Stimulated activated CD8-positive, alpha-beta memory T cell treated with anti-CD3 and anti-CD28 coated beads, Interleukin-12 subunit alpha, Interleukin-12 subunit beta, amount 100 ng/mL, for 4 hours (primary cell): ENCODE measurements around the gene RDH5.

Source experiments
- DNase-seq: peaks from one replicate; pipeline ENCODE4 v3.0.0-alpha.2; 2020; ENCODE audit warnings: low read depth

Gene RDH5

GRCh38 chr12:55696141-55696540 is 24.1 kb upstream of the RDH5 start:
- no peak for DNase-seq

DNA sequence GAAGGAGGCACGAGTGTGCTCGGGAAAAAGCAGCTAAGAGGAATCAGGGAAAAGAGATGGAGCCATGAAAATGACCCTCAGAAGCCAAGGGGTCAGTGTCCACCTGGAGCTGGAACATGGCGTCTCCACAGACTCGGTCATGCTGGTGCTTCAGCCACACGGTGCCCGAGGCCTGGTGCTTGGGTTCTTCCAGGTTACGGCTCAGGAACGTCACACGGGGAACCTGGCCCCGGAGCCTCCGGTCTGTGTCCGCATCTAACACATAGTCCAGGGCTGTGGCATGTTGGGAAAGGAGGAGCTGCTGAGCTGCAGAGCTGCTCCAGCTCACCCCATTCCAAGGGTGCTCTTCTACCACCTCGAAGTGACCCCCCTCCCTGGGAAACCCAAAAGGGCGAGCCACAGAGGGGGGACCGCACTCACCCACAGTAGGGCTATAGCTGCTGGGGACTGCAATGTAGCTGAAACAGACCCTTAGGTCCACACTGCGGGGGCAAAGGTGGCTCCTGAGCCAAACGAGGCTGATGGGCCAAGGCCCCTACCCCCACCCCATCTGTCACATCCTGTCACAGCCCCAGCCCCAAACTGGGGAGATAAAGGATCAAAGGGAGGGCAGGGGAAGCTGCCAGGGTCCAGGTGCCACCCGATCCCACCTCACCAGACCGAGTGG is 23.3 kb upstream of the RDH5 start:
- DNase-seq: no peak

DNA sequence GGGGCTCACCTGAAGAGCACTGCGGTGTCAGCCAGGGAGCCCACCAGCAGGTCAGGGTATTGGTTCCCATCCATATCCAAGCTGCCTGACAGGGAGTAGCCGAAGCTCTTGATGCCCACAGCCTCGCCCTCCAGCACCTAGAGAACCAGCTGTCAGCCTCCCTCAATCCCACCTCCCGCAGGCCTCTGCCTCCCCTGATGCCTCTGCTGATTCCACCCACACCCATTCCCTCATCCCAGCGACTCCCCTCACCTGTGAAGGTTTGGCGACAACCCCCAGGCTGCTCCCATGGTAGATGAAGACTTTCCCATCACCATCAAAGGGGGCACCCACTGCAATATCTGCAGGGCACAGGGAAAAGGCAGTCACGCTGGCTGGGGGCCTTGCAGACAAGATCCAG is 22.5 kb upstream of the RDH5 start:
- no peak for DNase-seq

- no peak for DNase-seq
These were observed 21.8 kb upstream of the RDH5 start for GRCh38 chr12:55698241-55698955.

DNA sequence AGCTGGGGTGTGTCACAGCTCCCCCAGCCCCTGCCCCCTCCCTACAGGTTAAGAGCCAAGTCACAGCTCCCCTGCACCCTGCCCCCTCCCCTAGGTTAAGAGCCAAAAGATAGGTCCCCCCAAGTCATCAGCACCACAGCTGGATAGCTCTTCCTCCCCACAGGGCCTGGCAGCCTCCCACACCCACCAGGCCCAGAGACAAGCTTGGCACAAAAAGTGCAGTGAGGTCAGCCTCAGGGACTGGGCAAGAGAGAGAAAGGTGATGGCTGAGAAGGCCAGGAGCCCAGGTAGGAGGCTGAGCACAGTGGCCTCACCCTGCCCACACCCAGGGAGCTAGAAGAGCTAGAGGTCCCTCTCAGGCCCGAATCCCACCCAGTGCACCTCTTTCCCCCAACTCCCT is 21.2 kb upstream of the RDH5 start:
- DNase-seq: no peak

DNA sequence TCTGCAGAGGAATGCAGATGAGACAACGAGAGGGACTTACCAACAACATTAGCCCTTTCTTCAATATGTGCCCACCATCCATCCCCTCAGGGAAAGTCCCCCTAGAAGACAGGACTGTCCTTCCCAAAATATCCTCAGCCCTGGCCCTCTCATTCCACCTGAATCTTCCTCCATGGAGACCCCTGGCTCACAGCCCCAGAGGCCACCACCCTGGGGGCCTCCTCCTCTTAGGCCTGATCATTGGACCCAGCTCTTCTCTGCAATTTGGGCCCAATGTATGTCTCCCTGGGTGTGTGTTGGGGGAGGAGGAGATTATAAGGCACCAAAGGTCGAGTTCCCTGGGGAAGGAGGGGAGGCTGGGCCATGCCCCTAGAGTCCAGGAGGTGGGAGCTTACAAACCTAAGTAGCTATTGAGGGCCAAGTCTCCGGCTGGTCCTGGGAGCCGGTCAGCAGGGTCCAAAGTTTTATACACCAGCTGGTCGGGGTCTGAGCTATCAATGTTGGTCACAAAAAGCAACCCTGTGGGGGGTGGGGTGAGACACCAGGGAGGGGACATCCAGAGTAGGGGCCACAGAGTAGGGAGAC is 20.6 kb upstream of the RDH5 start:
- no peak for DNase-seq

GRCh38 chr12:55700255-55701018 is 19.8 kb upstream of the RDH5 start:
- DNase-seq: no peak

- no peak for DNase-seq
These were observed 17.3 kb upstream of the RDH5 start for GRCh38 chr12:55702861-55703260.

DNA sequence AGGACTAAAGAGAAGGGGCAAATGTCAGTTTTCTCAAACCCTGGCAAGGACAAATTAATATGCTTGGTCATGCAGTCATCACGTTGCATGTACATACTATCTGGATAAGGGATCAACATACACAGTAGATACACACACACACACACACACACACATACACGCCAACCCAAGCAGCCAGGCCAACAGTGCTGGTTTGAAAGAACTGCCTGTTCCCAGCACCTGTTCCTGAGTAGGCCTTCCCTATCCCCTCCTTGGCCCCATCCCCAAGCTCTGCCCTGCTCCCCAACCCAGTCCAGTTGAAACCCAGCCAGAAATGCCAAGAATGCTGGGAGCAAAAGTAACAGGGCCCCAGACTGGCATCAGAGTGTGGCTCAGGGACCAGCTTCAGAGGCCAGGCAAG is 16.9 kb upstream of the RDH5 start:
- no peak for DNase-seq

DNA sequence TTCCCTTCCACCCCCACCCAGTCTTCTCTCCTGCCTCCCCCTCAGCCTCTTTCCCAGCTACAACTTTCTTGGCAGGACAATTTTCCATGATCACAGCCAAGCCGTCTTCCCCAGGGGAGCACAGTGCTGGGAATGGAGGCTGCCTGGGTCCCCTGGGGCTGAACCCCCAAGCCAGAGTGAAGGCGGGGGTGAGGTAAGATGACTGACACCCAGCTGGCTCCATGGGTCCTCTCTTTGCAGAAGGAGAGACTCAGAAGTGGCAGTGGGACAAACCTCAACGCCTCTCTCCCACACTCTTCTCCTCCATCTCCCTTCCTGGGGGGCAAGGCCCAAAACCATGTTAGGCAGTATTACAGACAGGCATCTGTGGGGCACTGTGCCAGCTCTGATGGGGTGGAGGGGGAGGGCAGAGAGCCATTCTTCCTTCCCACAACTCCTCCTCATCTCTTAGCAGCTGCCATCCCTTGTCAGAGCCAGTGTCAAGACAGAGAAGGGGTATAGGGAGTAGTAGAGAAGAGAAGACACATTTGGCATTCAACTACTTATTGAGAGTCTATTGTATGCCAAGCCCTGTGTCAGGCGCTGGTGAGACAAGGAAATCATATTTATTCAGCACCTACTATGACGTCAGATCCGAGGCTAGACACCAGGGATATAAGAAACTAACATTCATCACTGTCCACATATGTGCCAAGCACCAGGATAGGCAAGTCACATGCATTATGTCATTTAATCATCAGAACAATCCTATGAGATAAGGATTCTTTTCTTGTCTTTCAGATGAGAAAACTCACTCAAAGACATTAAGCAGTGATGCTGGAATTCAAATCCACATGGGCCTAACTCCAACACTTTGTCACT is 16.1 kb upstream of the RDH5 start:
- DNase-seq: no peak

DNA sequence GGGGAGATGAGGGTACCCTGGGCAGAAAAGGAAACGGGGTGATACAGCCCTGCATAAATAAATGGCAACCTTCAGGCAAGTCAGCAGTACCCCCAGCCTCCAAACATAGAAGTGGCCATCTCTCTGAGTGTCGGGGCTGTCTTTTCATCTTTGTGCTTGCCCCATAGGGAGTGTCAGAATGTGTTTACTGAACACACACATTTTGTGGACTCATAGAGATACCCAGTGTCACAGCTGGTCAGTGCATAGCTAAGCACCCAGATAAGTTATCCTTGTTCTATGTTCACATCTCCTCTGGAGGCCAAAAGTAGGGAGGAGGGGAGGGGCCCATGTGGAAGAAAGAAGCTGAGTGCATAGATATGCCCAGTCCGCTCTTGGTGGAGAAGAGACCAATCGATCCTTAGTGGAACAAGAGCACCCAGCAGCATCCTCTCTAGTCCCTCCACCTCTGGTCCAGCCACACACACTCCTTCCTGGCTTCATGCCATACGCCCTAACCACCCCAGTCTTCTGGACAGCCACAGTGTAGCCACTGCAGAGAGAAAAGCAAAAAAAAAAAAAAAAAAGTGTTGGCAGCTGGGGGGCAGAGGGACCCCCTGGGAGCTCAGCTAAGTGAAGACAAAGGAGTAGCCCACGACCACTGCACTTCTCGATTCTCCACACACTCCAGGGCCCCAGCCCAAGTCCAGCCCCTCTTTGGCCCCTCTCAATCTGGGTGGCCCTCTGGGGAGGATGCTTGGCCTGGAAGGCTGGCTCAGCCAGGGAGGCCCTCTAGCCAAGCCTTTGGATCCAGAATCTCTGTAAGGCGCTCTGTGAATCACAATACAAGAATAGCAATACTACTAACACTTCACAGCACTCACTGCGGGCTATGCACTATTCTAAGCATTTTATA is 15.1 kb upstream of the RDH5 start:
- DNase-seq: no peak

DNA sequence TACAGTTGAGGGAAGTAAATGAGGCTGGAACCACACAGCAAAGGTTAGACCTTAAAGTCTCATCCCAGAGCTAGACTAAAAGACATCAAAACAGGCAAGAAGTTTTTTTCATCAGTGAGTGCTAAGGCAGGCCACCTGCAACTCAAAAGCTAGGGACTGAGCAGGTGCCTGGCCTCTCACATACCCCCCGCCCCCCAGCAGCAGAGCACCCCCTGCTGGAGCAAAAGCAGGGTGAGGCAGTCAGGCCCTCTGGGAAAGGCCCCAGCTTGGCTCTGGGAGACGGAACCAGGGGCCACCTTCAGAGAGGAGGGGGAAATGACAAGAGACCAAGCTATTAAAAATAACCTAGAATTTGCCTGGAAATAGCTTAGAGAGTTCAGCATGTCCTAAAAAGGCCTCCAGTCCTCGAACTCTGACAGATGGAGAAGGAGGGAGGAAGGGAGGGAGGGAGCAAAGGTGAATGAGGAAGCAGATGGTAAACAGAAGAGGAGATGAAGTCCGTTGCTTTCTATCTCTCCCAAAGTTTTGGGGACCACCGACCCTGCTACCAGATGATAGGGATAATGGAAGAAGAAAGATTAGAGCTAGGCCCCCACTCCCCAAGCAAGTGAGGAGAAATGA is 14.3 kb upstream of the RDH5 start:
- DNase-seq: no peak

DNA sequence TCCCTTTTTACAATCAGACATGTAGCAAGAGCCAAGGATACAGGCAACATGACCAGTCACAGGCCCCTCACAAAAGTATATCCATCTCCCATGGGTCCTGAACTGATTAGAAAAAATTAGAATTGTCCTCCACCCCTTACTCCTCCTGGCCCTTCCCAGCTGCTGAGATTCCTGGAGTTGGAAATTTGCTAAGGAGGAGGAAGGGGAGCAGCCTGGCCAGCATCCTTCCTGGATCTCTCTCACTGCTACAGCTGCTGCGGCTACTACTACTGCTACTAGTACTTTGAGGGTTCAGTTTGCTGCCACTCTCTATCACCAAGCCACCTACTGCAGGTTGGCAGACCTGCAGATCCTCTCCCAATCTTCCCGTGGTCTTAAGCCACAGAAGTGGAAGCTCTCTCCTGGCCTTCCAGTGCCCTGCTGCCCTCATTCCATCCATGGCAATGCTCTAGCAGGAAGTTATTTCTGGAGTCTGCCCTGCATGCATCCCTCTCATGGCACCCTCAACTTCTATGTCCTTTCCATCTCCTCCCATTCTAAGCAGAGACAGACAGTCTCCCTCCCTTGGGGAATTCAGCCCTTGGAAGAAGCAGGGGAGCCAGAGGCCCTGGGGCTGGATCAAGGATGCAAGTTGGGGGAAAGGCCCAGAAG is 13.5 kb upstream of the RDH5 start:
- no peak for DNase-seq

DNA sequence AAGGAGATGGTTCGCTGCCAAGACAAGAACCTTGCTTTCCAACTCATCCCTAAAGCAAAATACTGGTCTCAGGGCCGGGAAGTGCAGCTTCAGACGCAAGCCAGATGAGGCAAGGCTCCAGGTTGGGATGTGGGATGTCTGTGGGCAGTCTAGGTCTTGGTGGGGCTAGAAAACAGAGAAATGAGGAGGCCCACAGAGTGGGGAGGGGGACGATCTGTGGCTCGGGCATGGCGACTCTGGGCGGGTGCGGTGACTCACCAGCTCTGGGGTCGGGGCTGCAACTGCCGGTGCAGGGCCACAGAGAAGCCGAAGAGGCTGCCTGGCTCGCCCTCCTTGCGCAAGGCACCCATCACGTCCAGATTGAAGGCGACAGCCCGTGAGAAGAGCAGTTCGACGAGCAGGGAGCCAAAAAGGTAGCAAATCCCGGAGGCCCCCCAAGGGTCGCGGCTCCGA is 12.9 kb upstream of the RDH5 start:
- no peak for DNase-seq

- peak; percentile 50 for DNase-seq
These were observed 12.1 kb upstream of the RDH5 start, which contains the start of gene ITGA7 for GRCh38 chr12:55707841-55708694. Gene ITGA7, minus strand, starts transcription at chr12:55707904. Its CDS starts 222 bp downstream, at chr12:55707682.

DNA sequence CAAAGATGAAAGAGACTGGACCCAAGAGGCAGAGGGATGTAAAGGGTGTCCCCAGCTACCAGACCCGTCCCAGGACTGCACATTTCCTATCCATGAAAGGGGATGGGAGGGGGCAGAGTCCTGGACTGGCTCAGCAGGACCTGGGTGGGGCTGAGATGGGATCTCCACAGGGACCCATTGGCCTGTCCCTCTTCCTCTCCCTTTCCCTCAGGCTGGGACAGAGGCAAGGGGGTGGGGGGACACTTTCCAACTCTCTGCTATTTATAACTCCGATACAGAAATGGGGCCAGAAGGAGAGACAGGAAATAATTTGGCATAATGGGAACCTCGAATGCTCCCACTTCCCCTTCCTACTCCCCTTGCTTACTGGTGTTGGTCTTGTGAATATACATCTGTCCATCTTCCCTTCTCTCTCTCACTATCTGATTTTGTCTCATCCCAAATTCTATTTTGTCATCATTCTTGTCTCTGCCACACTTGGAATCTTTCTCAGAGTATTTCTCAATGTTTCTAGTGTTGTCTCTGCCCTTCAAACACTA is 11.4 kb upstream of the RDH5 start:
- no peak for DNase-seq

DNA sequence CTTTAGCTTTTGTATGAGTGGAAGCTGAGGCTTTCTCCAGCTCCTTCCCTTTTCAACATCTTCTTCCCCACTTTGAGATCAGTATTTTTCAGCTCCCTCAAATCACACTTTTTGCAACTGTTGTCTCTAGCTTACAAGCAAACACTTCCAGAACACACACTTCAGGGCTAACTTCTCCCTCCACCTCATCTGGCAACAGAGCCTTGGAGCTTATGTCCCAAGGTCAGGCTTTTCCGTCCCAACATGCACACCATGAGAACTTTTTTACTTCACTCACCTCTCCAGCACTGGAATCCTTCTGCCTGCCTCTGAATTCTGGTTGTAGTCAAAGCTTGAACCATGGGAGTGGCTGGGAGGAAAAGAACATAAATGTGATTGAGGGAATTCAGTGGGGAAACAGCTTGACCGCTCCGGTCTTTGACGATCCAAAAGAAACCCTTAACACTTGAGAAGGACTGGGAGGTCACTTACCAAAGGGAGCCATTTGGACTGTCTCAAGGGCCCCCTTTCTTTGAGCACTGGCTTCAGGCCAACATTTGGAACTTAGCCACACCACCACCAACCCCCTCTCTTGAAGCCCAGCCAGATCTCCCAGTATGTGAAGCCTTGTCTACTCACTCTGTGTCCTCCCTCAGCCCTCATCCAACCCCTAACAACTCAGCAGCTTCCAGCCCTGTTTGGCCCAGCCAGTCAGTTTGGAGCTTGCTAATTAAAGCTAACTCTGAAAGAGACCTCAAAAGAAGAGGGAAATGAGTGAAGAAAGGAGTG is 8.2 kb upstream of the RDH5 start:
- DNase-seq: no peak
